SK-N-SH (cell line): ENCODE results near the gene RNF150. TPM values are rescaled to one million over a fixed set of nuclear protein-coding genes. Genes with fewer than 3 reads are reported as not detected.

Source experiments
- CTCF ChIA-PET: fragments of 300-600, 350-600 bp; formaldehyde crosslinking; extraction: SDS; loops from one replicate; lab custom pipeline; 2021; lab: Yijun Ruan, JAX
- POLR2A ChIA-PET: fragments of 350-600 bp; sonication (Branson Sonifier 250); formaldehyde crosslinking; extraction: SDS; loops from one replicate; lab custom pipeline; 2020; ENCODE audit warnings: antibody characterized with exemption, inconsistent platforms; lab: Yijun Ruan, JAX
- DNase-seq: peaks from one replicate; pipeline ENCODE4 v3.0.0; 2012
- H2AFZ ChIP-seq: fragments of 200-600 bp; sonication (generic); 2 replicates; pipeline ENCODE4 v1.8.1; 2016; ENCODE audit warnings: antibody characterized with exemption, mild to moderate bottlenecking, low read depth
- H3F3A ChIP-seq: fragments of 200-600 bp; sonication (generic); replicated peaks from 2 replicates; pipeline ENCODE3; 2016; ENCODE audit warnings: antibody characterized with exemption, mild to moderate bottlenecking; ENCODE audit not compliant: insufficient read depth
- H3K27ac ChIP-seq, 2 experiments: fragments of 200-500 bp in 1 of 2; fragments of 200-600 bp in 1 of 2; sonication (Bioruptor generic) in 1 of 2; sonication (generic), shearing (Covaris generic) in 1 of 2; 2 replicates each; pipeline versions ENCODE4 v1.5.1 to v1.6.1; 2014 to 2016; ENCODE audit warnings: low read depth in 2 of 2, inconsistent platforms in 1 of 2, low read length in 1 of 2, mild to moderate bottlenecking in 1 of 2, mixed read lengths in 1 of 2
- H3K27me3 ChIP-seq: fragments of 200-600 bp; sonication (generic), shearing (Covaris generic); 2 replicates; pipeline ENCODE4 v1.6.1; 2016; ENCODE audit warnings: mixed run types; ENCODE audit not compliant: insufficient read depth
- H3K36me3 ChIP-seq, 2 experiments: fragments of 200-500 bp in 1 of 2; fragments of 200-600 bp in 1 of 2; sonication (Bioruptor generic) in 1 of 2; sonication (generic) in 1 of 2; replicated peaks in 1 of 2; 2 replicates each; pipeline versions ENCODE3 to v1.5.1; 2014 to 2016; ENCODE audit warnings: low read length in 1 of 2, mild to moderate bottlenecking in 1 of 2; ENCODE audit not compliant: insufficient read depth in 2 of 2, control insufficient read depth in 1 of 2
- H3K4me1 ChIP-seq, 2 experiments: fragments of 200-500 bp in 1 of 2; fragments of 200-600 bp in 1 of 2; sonication (Bioruptor generic) in 1 of 2; sonication (generic), shearing (Covaris generic) in 1 of 2; 2 replicates each; pipeline versions ENCODE4 v1.5.1 to v1.6.1; 2014 to 2016; ENCODE audit warnings: low read depth in 1 of 2, low read length in 1 of 2, mixed run types in 1 of 2; ENCODE audit not compliant: insufficient read depth in 2 of 2, control insufficient read depth in 1 of 2
- H3K4me2 ChIP-seq: fragments of 200-600 bp; sonication (generic), shearing (Covaris generic); 2 replicates; pipeline ENCODE4 v1.6.1; 2017; ENCODE audit warnings: mixed run types
- H3K4me3 ChIP-seq, 2 experiments: fragments of 200-500 bp in 1 of 2; fragments of 200-600 bp in 1 of 2; sonication (Bioruptor generic) in 1 of 2; sonication (generic), shearing (Covaris generic) in 1 of 2; 2 replicates each; pipeline versions ENCODE4 v1.5.1 to v1.8.1; 2014 to 2016; ENCODE audit warnings: low read depth in 2 of 2, inconsistent platforms in 1 of 2, low read length in 1 of 2, mild to moderate bottlenecking in 1 of 2, mixed read lengths in 1 of 2, moderate library complexity in 1 of 2
- H3K79me2 ChIP-seq: fragments of 200-600 bp; sonication (generic); 2 replicates; pipeline ENCODE4 v1.8.1; 2017; ENCODE audit warnings: mild to moderate bottlenecking; ENCODE audit not compliant: insufficient read depth
- H3K9ac ChIP-seq: fragments of 200-600 bp; sonication (generic); 2 replicates; pipeline ENCODE4 v1.6.1; 2017; ENCODE audit warnings: mixed run types
- H3K9me2 ChIP-seq: fragments of 200-600 bp; sonication (generic); 2 replicates; pipeline ENCODE4 v1.6.1; 2017; ENCODE audit warnings: mixed run types
- H3K9me3 ChIP-seq: fragments of 200-600 bp; sonication (generic); 2 replicates; pipeline ENCODE4 v1.6.1; 2017; ENCODE audit warnings: mixed run types, mild to moderate bottlenecking, moderate library complexity
- H4K20me1 ChIP-seq: fragments of 200-600 bp; sonication (generic); 2 replicates; pipeline ENCODE4 v1.6.1; 2017; ENCODE audit warnings: mild to moderate bottlenecking, mixed run types; ENCODE audit not compliant: insufficient read depth
- EP300 ChIP-seq, 2 experiments: IDR thresholded peaks; 2 replicates each; pipeline versions ENCODE4 v1.4.0 to v1.6.1; 2012; ENCODE audit warnings: borderline replicate concordance in 1 of 2, low read depth in 1 of 2, low read length in 1 of 2
- EZH2phosphoT487 ChIP-seq: fragments of 200-600 bp; sonication (generic); IDR thresholded peaks from 2 replicates; pipeline ENCODE4 v1.6.1; 2017; ENCODE audit warnings: low read depth, mixed run types, mild to moderate bottlenecking, antibody characterized with exemption, moderate library complexity, borderline replicate concordance
- FOSL2 ChIP-seq: IDR thresholded peaks from 2 replicates; pipeline ENCODE4 v1.4.0; 2012; ENCODE audit warnings: low read depth, mild to moderate bottlenecking, moderate library complexity, borderline replicate concordance
- FOXJ3 ChIP-seq: sonication (generic); formaldehyde crosslinking; IDR thresholded peaks from 2 replicates; pipeline ENCODE4 v1.5.1; 2020; ENCODE audit warnings: mild to moderate bottlenecking, missing genetic modification reagents
- GATA2 ChIP-seq: sonication (generic); formaldehyde crosslinking; IDR thresholded peaks from 2 replicates; pipeline ENCODE4 v1.5.0; 2020; ENCODE audit warnings: mild to moderate bottlenecking, missing genetic modification reagents
- IRF3 ChIP-seq: fragments of 150-350 bp; IDR thresholded peaks from 2 replicates; pipeline ENCODE4 v1.6.1; 2016; ENCODE audit warnings: mild to moderate bottlenecking, low read depth, low read length
- JUND ChIP-seq: IDR thresholded peaks from 2 replicates; pipeline ENCODE4 v1.4.0; 2012
- MAX ChIP-seq: IDR thresholded peaks from 2 replicates; pipeline ENCODE4 v1.4.0; 2012; ENCODE audit warnings: low read depth
- MEF2A ChIP-seq: IDR thresholded peaks from 2 replicates; pipeline ENCODE4 v1.4.0; 2012; ENCODE audit warnings: low read depth, borderline replicate concordance
- MXI1 ChIP-seq: IDR thresholded peaks from 2 replicates; pipeline ENCODE4 v1.6.1; 2012; ENCODE audit warnings: mild to moderate bottlenecking, low read depth, low read length, improper control_type of control experiment
- PBX3 ChIP-seq: IDR thresholded peaks from 2 replicates; pipeline ENCODE4; 2012
- POLR2AphosphoS5 ChIP-seq: IDR thresholded peaks from 2 replicates; pipeline ENCODE4 v1.6.1; 2012; ENCODE audit warnings: low read depth, low read length
- RAD21 ChIP-seq: IDR thresholded peaks from 2 replicates; pipeline ENCODE4 v1.6.1; 2012; ENCODE audit warnings: mild to moderate bottlenecking, low read length
- RCOR1 ChIP-seq: fragments of 150-350 bp; IDR thresholded peaks from 2 replicates; pipeline ENCODE4 v1.6.1; 2017; ENCODE audit warnings: antibody characterized with exemption, low read length
- REST ChIP-seq: IDR thresholded peaks from 2 replicates; pipeline ENCODE4 v1.6.1; 2012; ENCODE audit warnings: mild to moderate bottlenecking, low read depth, low read length, moderate library complexity
- RFX5 ChIP-seq: IDR thresholded peaks from 2 replicates; pipeline ENCODE4 v1.6.1; 2012; ENCODE audit warnings: mild to moderate bottlenecking, improper control_type of control experiment, low read length
- SIN3A ChIP-seq: IDR thresholded peaks from 2 replicates; pipeline ENCODE4 v1.6.1; 2012; ENCODE audit warnings: low read depth, mild to moderate bottlenecking, low read length, moderate library complexity, borderline replicate concordance
- SMC3 ChIP-seq: IDR thresholded peaks from 2 replicates; pipeline ENCODE4 v1.6.1; 2012; ENCODE audit warnings: low read depth, low read length, improper control_type of control experiment
- TEAD4 ChIP-seq: IDR thresholded peaks from 2 replicates; pipeline ENCODE4 v1.4.0; 2012; ENCODE audit warnings: mild to moderate bottlenecking, borderline replicate concordance; ENCODE audit not compliant: insufficient read depth
- ZBTB33 ChIP-seq: IDR thresholded peaks from 2 replicates; pipeline ENCODE4 v1.4.0; 2012; ENCODE audit warnings: low read depth, borderline replicate concordance
- WGBS: methylation state at CpG from one replicate; pipeline ENCODE4 v1.1.6; 2017; ENCODE audit warnings: low lambda C conversion rate; 5-methylcytosine and 5-hydroxymethylcytosine counted together
- polyA plus RNA-seq, 3 experiments: library from polyadenylated mRNA; depleted of rRNA; stranded (reverse); fragments of >200 nt; gene quantifications; 2 replicates each; pipeline ENCODE4 v1.2.3, GENCODE V29; 2012

The RNF150 gene
- polyA plus RNA-seq, 1 of the 3 experiments (the other 2 are of a cell fraction): 5.8 TPM

GRCh38 chr4:140876615-140877364 lies 256.5 kb downstream of the RNF150 start (continued):
- TF ChIP-seq MEF2A: no peak
- TF ChIP-seq RAD21: no peak

- Histone ChIP-seq H3K9me2 (no peaks in the 10 kb centered on the region), H3K9me3 (0 out of 2 replicates have a peak, but pooled peaks cover 6% of the 10 kb centered on the region), H3K4me1 (peaks cover 15 to 19% of the 10 kb centered on the region in 2 experiments), H3K9ac (no peak overlapping the region), H3K79me2 (peaks cover 3% of the 10 kb centered on the region; the same call in 1 of the 2 replicates), H3K4me2 (peak overlapping the region; percentile 5; the same call in 1 of the 2 replicates), H3K36me3 (peaks cover 0 to 14% of the 10 kb centered on the region in 2 experiments), H4K20me1 (no peaks in the 10 kb centered on the region), H3K27me3 (no peaks in the 10 kb centered on the region), H3K27ac (peak overlapping the region; percentile 6 to 73; a peak in 3 of 4 replicates), H2AFZ (no peak overlapping the region), H3F3A (peaks cover 24% of the 10 kb centered on the region), H3K4me3 (no peak overlapping the region)
- TF ChIP-seq REST (no peak), POLR2AphosphoS5 (no peak), EZH2phosphoT487 (no peak), FOXJ3 (CRISPR knock-in tag) (no peak), RAD21 (no peak), FOSL2 (no peak), SMC3 (no peak), RCOR1 (no peak), PBX3 (no peak), MAX (no peak), RFX5 (no peak), EP300 (IDR thresholded peaks at IDR 0.05; ENCODE audit: borderline replicate concordance in 1 of 2, low read depth in 1 of 2, low read length in 1 of 2) (peak in 1 of 2 experiments; percentile 35; a peak in 1 of 4 replicates), TEAD4 (no peak), GATA2 (peak; percentile 46; the same call in 1 of the 2 replicates), IRF3 (no peak), SIN3A (no peak), MEF2A (no peak), JUND (no peak), ZBTB33 (no peak), MXI1 (peak; percentile 6; the same call in 1 of the 2 replicates)
- 50% methylated on average over 1 of the region's 1 CpG for WGBS
- POLR2A ChIA-PET: no interaction called here
- DNase-seq: no peak
- CTCF ChIA-PET: interaction anchor here (0.9 to 1.9 kb wide), 6 partner anchors 10 to 516 kb away, joined by 3 to 5 read pairs (median 4); no protein-coding TSS in a partner anchor
These were observed 257.4 kb downstream of the RNF150 start for GRCh38 chr4:140875746-140876452.
